KMS-11 (cell line): ENCODE results near the gene TAF11L4.
"Not testable (repeated sequence)": the region's sequence is repeated elsewhere in the genome, so short reads cannot be mapped to it uniquely, and the experiment has no call there.

Experiments used
- H2AFZ ChIP-seq: fragments of 200-600 bp; sonication (generic); 2 replicates; pipeline ENCODE4 v1.6.1; 2016; ENCODE audit warnings: antibody characterized with exemption, mixed run types, low read depth
- H3K27ac ChIP-seq: fragments of 200-600 bp; sonication (generic); 2 replicates; pipeline ENCODE4 v1.6.1; 2016; ENCODE audit warnings: mild to moderate bottlenecking, mixed run types
- H3K27me3 ChIP-seq: fragments of 200-600 bp; sonication (generic); 2 replicates; pipeline ENCODE4 v1.6.1; 2017; ENCODE audit warnings: mild to moderate bottlenecking, low read depth, mixed run types, moderate library complexity; ENCODE audit not compliant: insufficient read depth
- H3K36me3 ChIP-seq: fragments of 200-600 bp; sonication (generic); 2 replicates; pipeline ENCODE4 v1.6.1; 2017; ENCODE audit warnings: mild to moderate bottlenecking, mixed run types; ENCODE audit not compliant: insufficient read depth
- H3K4me1 ChIP-seq: fragments of 200-600 bp; sonication (generic); 2 replicates; pipeline ENCODE4 v1.6.1; 2016; ENCODE audit warnings: mild to moderate bottlenecking, low read depth, mixed run types; ENCODE audit not compliant: poor library complexity, severe bottlenecking
- H3K4me2 ChIP-seq: fragments of 200-600 bp; sonication (generic); 2 replicates; pipeline ENCODE4 v1.7.0; 2016; ENCODE audit warnings: mild to moderate bottlenecking, mixed run types
- H3K4me3 ChIP-seq: fragments of 200-600 bp; sonication (generic); IDR thresholded peaks from 2 replicates; pipeline ENCODE4 v1.6.1; 2017; ENCODE audit warnings: low read depth, low read length, mixed read lengths; ENCODE audit not compliant: insufficient read depth
- H3K79me2 ChIP-seq: fragments of 200-600 bp; sonication (generic); 2 replicates; pipeline ENCODE4 v1.6.1; 2016; ENCODE audit warnings: low read depth, mixed run types; ENCODE audit not compliant: insufficient read depth
- H3K9ac ChIP-seq: fragments of 200-600 bp; sonication (generic); 2 replicates; pipeline ENCODE4 v1.6.1; 2016; ENCODE audit warnings: mild to moderate bottlenecking, mixed run types
- H4K20me1 ChIP-seq: fragments of 200-600 bp; sonication (generic); 2 replicates; pipeline ENCODE4 v1.6.1; 2016; ENCODE audit warnings: mild to moderate bottlenecking, mixed run types; ENCODE audit not compliant: insufficient read depth
- TF ChIP-seq, protein P1 (sequence below): fragments of 200-600 bp; sonication (generic); conservative IDR thresholded peaks from 2 replicates; pipeline ENCODE4 v1.6.1; 2017; ENCODE audit warnings: low read depth, mild to moderate bottlenecking, antibody characterized with exemption, low read length, moderate library complexity, mixed read lengths

TAF11L4 gene

DNA sequence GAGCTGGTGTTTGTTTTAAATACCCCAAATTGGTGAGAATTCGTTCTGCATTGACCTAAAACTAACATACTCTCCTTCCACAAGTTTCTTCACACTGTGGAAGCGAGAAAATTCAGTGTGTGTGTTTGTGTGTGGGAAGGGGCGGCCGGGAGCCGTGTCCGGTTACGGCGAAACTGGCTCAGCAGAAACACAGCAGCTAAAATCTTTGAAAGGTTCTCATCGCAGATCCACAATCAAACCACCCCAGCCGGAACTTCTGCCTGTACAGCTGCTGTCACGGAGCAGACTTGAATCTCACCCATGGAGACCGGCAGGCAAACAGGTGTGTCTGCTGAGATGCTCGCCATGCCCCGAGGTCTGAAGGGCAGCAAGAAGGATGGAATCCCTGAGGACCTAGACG is at the start of gene TAF11L4:
Gene TAF11L4, plus strand, starts transcription at position 301 of the 400 bp plus-strand sequence.
- H3K4me1 ChIP-seq: not testable (repeated sequence)

DNA sequence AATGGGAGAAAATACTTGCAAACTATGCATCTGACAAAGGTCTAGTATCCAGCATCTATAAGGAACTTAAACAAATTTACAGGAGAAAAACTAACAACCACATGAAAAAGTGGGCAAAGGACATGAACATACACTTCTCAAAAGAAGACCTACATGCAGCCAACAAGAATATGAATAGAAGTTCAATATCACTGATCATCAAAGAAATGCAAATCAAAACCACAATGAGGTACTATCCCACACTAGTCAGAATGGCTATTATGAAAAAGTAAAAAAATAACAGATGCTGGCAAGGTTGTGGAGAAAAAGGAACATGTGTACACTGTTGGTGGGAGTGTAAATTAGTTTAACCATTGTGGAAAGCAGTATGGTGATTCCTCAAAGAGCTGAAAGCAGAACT is 46.5 kb upstream of the TAF11L4 start:
- H3K79me2 ChIP-seq, H3K9ac ChIP-seq, H2AFZ ChIP-seq, H3K27me3 ChIP-seq, H3K4me1 ChIP-seq, H4K20me1 ChIP-seq, H3K36me3 ChIP-seq, H3K4me2 ChIP-seq, H3K27ac ChIP-seq, H3K4me3 ChIP-seq: not testable (repeated sequence)

More for the DNA sequence above, at the start of gene TAF11L4:
- not testable (repeated sequence) for H3K36me3 ChIP-seq, H2AFZ ChIP-seq, H3K9ac ChIP-seq, H3K4me3 ChIP-seq, H4K20me1 ChIP-seq, H3K27ac ChIP-seq, H3K4me2 ChIP-seq, H3K27me3 ChIP-seq, H3K79me2 ChIP-seq

DNA sequence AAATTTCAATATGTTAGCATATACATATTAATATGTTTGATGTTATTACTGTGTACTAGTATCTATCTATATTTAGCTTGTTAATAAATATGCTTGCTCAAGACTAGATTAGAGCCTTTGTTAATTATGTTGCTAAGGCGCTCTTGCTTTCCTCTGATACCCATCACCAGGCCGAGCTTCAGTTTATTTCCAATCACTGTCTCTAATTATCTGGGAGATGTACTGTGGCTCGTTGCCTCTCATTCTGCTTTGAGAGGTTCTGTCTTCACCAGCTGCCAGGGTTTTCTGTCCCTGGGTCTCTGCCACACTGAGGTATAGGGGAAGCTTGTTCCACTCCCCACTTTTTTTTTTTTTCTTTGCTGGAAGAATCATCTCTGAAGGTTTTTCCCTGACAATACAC is 44.6 kb upstream of the TAF11L4 start:
- no peaks in the 10 kb centered on the region for H3K4me1 ChIP-seq
- H3K79me2 ChIP-seq: no peaks in the 10 kb centered on the region
- no peak overlapping the region for H3K4me3 ChIP-seq
- no peaks in the 10 kb centered on the region for H3K27me3 ChIP-seq
- no peaks in the 10 kb centered on the region for H4K20me1 ChIP-seq
- TF ChIP-seq, protein P1, sequence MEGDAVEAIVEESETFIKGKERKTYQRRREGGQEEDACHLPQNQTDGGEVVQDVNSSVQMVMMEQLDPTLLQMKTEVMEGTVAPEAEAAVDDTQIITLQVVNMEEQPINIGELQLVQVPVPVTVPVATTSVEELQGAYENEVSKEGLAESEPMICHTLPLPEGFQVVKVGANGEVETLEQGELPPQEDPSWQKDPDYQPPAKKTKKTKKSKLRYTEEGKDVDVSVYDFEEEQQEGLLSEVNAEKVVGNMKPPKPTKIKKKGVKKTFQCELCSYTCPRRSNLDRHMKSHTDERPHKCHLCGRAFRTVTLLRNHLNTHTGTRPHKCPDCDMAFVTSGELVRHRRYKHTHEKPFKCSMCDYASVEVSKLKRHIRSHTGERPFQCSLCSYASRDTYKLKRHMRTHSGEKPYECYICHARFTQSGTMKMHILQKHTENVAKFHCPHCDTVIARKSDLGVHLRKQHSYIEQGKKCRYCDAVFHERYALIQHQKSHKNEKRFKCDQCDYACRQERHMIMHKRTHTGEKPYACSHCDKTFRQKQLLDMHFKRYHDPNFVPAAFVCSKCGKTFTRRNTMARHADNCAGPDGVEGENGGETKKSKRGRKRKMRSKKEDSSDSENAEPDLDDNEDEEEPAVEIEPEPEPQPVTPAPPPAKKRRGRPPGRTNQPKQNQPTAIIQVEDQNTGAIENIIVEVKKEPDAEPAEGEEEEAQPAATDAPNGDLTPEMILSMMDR: no peak
- no peak overlapping the region for H2AFZ ChIP-seq
- H3K36me3 ChIP-seq: no peaks in the 10 kb centered on the region
- no peak overlapping the region for H3K4me2 ChIP-seq
- H3K27ac ChIP-seq: no peak overlapping the region
- no peak overlapping the region for H3K9ac ChIP-seq

DNA sequence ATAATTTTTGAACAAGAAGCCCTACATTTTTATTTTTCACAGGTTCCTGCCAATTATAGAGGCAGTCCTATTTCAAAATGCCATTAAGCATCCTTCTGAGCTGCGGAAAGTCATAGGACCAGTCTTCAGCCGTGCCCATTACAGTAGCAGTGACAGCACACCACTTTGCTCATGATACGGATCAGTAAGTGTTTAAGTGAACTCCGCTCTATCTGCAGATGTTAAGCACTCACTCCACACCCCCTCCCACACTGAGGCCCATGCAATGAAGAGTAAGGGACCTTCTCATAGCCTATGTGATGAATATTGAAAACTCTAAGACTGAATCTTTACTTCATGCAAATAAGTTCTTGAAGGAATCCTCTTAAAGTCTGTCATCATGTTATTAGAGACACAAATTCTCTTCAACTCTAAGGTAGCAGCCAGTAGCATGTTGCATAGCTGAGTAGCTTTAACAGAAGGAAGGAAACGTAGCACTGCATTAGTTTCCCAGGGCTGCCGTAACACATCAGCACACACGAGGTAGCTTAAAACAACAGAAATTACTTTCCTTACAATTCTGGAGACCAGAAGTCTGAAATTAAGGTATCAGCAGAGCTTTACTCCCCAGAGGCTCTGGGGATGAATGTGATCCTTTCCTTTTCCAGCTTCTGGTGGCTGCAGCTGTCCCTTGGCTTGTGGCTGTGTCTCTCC is 43.9 kb upstream of the TAF11L4 start:
- H3K4me1 ChIP-seq: no peaks in the 10 kb centered on the region
- no peaks in the 10 kb centered on the region for H3K27me3 ChIP-seq
- no peaks in the 10 kb centered on the region for H3K79me2 ChIP-seq
- H3K4me2 ChIP-seq: no peak overlapping the region
- no peaks in the 10 kb centered on the region for H4K20me1 ChIP-seq
- H3K4me3 ChIP-seq: no peak overlapping the region
- no peak overlapping the region for H2AFZ ChIP-seq
- TF ChIP-seq, protein P1: no peak
- H3K36me3 ChIP-seq: no peaks in the 10 kb centered on the region
- H3K27ac ChIP-seq: no peak overlapping the region
- H3K9ac ChIP-seq: no peak overlapping the region

DNA sequence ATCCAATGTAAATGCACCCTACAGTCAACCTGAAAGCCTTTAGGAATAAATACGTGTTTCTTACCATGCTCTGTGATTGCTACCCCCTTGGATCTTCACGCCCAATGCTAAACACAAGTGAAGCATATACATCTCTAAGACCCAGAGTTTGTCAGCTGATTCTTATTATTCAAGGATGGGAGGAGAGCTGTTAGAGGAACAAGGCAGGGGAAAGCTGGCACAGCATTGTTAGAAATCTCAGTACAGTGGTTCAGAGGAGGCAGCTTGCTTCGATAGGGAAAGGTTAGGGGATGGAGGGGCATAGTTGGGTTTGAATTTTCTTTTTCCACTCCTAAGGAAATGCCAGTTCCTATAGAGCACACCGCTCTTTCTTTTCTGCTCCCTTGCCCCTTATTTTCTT is 40.2 kb upstream of the TAF11L4 start:
- TF ChIP-seq, protein P1: no peak
- no peak overlapping the region for H3K4me2 ChIP-seq

More for the DNA sequence above, 40.2 kb upstream of the TAF11L4 start:
- Histone ChIP-seq H3K36me3 (no peaks in the 10 kb centered on the region), H3K27me3 (no peaks in the 10 kb centered on the region), H3K9ac (no peak overlapping the region), H4K20me1 (no peaks in the 10 kb centered on the region), H2AFZ (no peak overlapping the region), H3K79me2 (no peaks in the 10 kb centered on the region), H3K4me1 (no peaks in the 10 kb centered on the region), H3K27ac (no peak overlapping the region), H3K4me3 (no peak overlapping the region)
